GM19193 (cell line): ENCODE results near the gene GAREM1.

ENCODE experiments used
- POLR2A ChIP-seq: IDR thresholded peaks from 4 replicates; pipeline ENCODE4 v1.6.1; 2011; ENCODE audit not compliant: insufficient read depth, insufficient read length; ENCODE audit errors: extremely low read depth

Gene GAREM1

DNA sequence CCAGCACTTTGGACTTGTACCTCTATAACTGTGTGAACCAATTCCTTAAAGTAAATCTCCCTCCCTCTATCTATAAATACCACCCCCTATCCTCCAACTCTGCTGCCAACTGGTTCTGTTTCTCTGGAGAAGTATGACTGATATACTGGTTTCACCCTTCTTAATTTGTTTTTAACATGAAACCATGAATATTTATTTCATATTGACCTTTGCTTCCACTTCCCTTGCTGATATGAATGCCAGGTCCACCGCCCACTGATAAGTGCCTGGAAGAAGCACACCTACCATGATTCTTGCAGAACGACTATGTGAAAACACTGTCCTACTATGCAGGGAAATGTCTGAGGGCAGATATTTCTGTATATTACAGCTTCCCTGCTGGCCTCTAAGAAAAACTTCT is 131.6 kb downstream of the GAREM1 start:
- TF ChIP-seq POLR2A: no peak

DNA sequence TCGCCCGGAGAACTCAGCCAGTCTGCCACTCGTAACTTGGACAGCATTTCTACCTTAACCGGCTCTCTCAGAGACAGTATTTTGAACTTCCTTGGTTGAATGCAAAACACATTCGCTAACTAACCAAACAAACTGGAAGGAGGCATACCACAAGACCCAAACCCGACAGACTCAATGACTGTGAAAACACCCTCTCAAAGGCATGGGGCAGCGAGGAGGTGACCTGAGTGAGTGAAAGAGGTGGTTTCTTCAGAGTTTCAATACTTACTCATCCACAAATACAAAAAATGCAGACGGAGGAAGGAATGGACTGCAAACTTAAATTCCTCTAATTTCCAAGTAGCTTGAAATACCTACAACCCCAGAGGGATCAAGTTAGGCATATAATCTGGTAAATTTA is 132.9 kb downstream of the GAREM1 start:
- TF ChIP-seq POLR2A: no peak

- TF ChIP-seq POLR2A: no peak
These were observed 133.3 kb downstream of the GAREM1 start for GRCh38 chr18:32337347-32337746.

DNA sequence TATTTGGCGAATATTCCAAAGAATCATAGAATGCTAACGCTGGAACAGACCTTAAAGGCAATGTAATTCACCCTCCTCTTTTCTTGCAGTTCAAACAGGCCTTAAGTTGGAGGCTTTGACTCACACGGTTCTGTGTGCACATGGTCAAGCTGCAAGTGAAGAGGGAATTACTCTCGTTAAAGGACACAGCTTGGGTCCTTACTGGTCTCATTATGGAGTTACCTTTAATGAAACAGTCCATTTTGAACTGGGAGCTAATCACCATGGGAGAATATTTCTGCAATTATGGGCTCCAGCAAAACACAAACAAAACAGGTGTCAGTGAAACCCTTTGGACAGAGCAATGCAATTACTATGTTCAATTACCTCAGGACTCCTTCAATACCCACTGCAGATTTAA is 135.5 kb downstream of the GAREM1 start:
- TF ChIP-seq POLR2A: no peak

DNA sequence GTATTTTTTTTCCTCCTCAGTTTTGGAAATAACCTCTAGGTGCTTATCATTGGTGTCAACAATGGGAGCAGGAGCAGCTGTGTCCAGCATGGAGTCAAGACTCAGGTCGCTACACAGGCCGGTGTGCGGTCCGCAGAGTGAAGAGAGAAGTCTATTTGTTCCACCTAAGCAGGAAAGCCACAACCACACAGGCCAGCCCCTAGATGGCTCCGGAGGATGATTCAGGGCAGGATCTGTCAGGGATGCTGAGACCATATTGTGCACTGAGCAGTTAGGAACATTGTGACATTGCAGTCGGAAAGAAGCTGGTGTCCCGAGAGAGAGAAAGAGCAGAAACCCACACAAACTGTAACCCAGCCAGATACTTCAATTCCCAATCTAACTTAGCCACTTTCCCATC is 136.9 kb downstream of the GAREM1 start:
- TF ChIP-seq POLR2A: no peak

GRCh38 chr18:32332708-32333107 is 138.0 kb downstream of the GAREM1 start:
- TF ChIP-seq POLR2A: no peak

- no peak for TF ChIP-seq POLR2A
These were observed 141.7 kb downstream of the GAREM1 start for GRCh38 chr18:32328974-32329373.

GRCh38 chr18:32328379-32328778 is 142.3 kb downstream of the GAREM1 start:
- TF ChIP-seq POLR2A: no peak

GRCh38 chr18:32326450-32327308 is 144.0 kb downstream of the GAREM1 start:
- TF ChIP-seq POLR2A: no peak

DNA sequence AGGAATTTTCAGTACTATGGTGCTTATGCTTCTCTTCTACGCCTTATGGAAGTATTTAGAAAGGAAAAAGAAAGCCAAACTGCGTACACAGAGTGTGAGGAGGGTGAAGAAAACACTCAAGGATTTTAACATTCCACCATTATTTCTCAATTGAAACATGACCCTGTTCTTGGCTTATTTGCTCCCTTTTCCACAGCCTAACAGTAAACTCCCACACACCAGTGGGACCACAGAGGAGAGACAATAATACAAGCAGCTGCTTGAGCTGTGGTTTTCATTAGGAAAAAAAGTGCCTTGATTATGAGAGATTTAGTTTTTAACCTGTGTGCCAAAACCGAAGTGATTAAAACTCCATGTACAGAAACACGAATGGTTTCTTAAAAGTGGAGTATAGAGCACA is 146.5 kb downstream of the GAREM1 start:
- no peak for TF ChIP-seq POLR2A

- no peak for TF ChIP-seq POLR2A
These were observed 148.9 kb downstream of the GAREM1 start for GRCh38 chr18:32321826-32322225.

DNA sequence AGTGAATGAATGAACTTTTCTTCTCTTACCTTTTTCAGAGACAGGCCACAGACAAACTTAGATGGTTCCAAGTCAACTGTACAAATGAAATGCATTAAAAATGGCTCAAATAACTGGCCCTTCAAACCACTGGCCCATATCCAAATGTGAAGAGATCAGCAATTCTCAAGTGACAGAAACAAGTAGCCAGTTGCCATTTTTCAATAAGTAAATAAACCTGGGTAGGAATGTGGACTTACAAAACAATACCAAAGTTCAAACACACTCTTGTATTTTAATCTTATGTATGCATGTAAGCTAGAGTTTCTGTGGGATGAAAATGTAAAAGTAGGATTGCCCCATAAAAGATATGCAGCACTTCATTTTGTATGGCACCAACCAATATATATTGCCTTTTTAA is 151.6 kb downstream of the GAREM1 start:
- TF ChIP-seq POLR2A: no peak

DNA sequence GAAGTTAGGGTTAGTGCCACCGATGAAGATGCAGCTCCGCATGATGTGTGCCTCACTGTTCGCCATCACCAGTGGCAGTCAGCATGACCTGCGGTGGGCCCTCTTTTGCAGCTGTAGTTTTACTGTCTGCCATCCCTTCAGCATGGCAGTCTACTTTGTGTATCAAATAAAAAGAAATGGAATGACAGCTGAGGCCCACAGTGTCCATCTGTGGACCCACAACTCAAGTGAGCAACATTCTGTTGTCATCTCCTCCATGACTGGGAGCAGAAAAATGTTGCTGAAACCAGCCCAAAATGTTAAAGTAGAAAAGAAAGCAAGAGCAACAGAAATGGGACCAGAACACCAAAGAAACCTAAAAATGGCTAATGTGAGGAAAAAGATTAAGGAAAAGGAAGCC is 152.1 kb downstream of the GAREM1 start:
- TF ChIP-seq POLR2A: no peak

GRCh38 chr18:32317651-32318050 is 153.0 kb downstream of the GAREM1 start:
- TF ChIP-seq POLR2A: no peak

DNA sequence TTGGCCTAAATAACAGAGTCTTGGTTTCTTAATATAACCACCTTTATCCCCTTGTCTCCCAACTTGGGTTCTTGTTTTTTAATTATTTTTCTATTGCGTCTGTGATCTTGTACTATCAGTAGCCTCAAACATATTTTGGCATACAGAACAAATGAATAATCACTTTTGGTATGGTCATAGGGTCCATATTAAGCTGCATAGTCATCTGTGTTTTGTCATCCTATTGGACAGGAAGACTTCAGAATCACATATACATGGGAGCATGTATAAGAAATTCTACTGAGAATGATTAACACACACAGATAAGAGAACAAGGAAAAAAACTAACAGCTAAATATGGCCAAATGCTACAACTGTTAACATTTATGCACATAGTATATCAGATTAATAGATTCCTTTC is 154.8 kb downstream of the GAREM1 start:
- no peak for TF ChIP-seq POLR2A

- TF ChIP-seq POLR2A: no peak
These were observed 159.9 kb downstream of the GAREM1 start for GRCh38 chr18:32310774-32311173.

DNA sequence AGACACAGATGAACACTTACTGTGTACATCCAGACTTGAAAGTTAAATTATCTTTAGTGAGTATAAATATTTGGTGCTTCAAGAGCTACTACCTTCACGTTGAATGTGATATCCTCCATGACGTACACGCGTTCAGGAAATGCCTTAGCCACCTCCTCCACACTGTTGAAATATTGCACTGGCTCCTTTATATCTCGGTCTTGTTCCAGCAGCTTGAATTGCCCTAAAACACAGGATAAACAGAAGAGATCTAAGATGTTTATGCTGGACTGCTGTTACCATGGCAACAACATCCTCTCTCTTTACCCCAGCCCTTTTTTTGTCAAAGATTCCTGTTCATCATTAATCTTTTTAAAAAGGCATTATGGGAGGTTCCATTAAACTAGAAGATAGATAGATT is 160.6 kb downstream of the GAREM1 start:
- no peak for TF ChIP-seq POLR2A
